ENCODE measurements around the gene PAQR9. TPM values are rescaled to one million over a fixed set of nuclear protein-coding genes. Genes with fewer than 3 reads are reported as not detected.

PAQR9 gene
- total and polyA plus RNA-seq, 2 donors (not counting 3 experiments of a cell fraction or from before 2014, with no cell fraction given) = not detected

GRCh38 chr3:142934887-142935269, 28.6 kb downstream of the PAQR9 start:
- no peak overlapping the region for H3K27ac ChIP-seq (ENCODE audit: insufficient read depth, low read depth, low read length)
- DNase-seq (ENCODE audit: low read depth, low spot score) = no peak
- no peak for FAIRE-seq
- CTCF ChIA-PET = no interaction called here
- no peaks in the 10 kb centered on the region for H3K9me3 ChIP-seq (replicated peaks; ENCODE audit: control insufficient read depth, insufficient read depth, low read length)
- TF ChIP-seq POLR2AphosphoS5 (IDR thresholded peaks at IDR 0.05; ENCODE audit: insufficient read depth, low read depth, low read length) = no peak
- H3K4me2 ChIP-seq (ENCODE audit: insufficient read depth, low read length) = no peak overlapping the region
- H3K4me1 ChIP-seq (ENCODE audit: control insufficient read depth, extremely low read depth, insufficient read depth, low read length) = no peaks in the 10 kb centered on the region
- POLR2A ChIA-PET = no interaction called here
- H3K9me1 ChIP-seq (replicated peaks; ENCODE audit: control insufficient read depth, extremely low read depth, insufficient read depth, low read length) = no peaks in the 10 kb centered on the region
- no TSS peak for BruUV-seq (replicated peaks)
- H3K27me3 ChIP-seq (ENCODE audit: control insufficient read depth in 2 of 2, insufficient read depth in 2 of 2, low read length in 2 of 2) = peaks cover 1 to 3% of the 10 kb centered on the region in 2 experiments
- H3K4me3 ChIP-seq (replicated peaks in 1 of 3; ENCODE audit: insufficient read depth in 1 of 3, low read depth in 1 of 3, low read length in 3 of 3) = no peak overlapping the region
- dilution Hi-C loops (cut with MboI; ENCODE audit: extremely low pct_ligation_motif_present, low sequenced_read_pairs) (no loop called here), intact Hi-C loops (cut with micrococcal nuclease) (no loop called here)
- no peaks in the 10 kb centered on the region for H3K79me2 ChIP-seq (ENCODE audit: control insufficient read depth, insufficient read depth, low read length)
- H4K20me1 ChIP-seq (replicated peaks; ENCODE audit: control insufficient read depth, extremely low read depth, insufficient read depth, low read length) = no peaks in the 10 kb centered on the region
- H2AFZ ChIP-seq (ENCODE audit: low read depth, low read length) = no peak overlapping the region
- H3K36me3 ChIP-seq (ENCODE audit: control insufficient read depth in 2 of 2, extremely low read depth in 1 of 2, insufficient read depth in 2 of 2, low read length in 2 of 2) = no peaks in the 10 kb centered on the region
- no peak overlapping the region for H3K9ac ChIP-seq (replicated peaks; ENCODE audit: extremely low read depth, insufficient read depth, low read length)

DNA sequence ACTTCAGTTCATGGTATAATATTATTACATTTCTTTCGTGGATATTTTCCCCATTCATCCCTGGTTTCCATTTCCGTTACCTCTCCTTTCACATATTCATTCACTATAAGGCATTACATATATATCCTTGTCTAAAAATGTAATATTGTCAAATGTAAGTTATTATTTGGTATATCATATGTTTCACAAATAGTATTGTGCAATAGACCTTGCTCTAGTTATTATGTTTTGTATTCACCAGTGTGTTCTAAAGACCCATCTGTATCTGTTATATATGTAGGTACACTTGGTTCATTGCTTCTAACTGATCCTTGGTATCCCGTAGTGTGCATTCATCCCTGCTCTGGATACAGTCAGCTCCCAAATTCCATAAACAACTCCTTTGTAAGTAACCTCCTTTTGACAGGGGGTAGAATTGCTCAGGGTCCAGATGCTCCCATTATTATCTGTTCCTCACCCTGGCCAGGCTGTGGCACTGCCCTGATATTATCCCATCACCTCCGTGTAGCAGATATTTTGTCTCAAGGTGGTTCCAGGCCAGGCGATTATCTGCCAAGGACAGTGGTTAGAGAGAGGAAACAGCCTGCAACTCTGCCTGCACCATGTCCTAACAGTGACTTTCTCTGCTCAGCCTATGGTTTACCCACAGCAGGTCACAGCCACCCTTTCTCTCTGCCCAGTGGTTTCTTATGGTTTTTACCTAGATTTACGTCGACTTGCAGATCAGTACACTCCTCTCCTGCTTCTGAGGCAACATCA, 29.2 kb downstream of the PAQR9 start:
- ChIA-PET POLR2A (no interaction called here), CTCF (interaction anchor here (0.8 kb wide), 1 partner anchor 19 kb away, joined by 3 read pairs; no protein-coding TSS in a partner anchor)
- Histone ChIP-seq H3K9me1 (replicated peaks; ENCODE audit: control insufficient read depth, extremely low read depth, insufficient read depth, low read length) (no peaks in the 10 kb centered on the region), H3K79me2 (ENCODE audit: control insufficient read depth, insufficient read depth, low read length) (no peaks in the 10 kb centered on the region), H3K27me3 (ENCODE audit: control insufficient read depth in 2 of 2, insufficient read depth in 2 of 2, low read length in 2 of 2) (peaks cover 1 to 3% of the 10 kb centered on the region in 2 experiments), H3K4me2 (ENCODE audit: insufficient read depth, low read length) (no peak overlapping the region), H3K9me3 (replicated peaks; ENCODE audit: control insufficient read depth, insufficient read depth, low read length) (no peaks in the 10 kb centered on the region), H3K27ac (ENCODE audit: insufficient read depth, low read depth, low read length) (no peak overlapping the region), H3K4me3 (replicated peaks in 1 of 3; ENCODE audit: insufficient read depth in 1 of 3, low read depth in 1 of 3, low read length in 3 of 3) (no peak overlapping the region), H3K9ac (replicated peaks; ENCODE audit: extremely low read depth, insufficient read depth, low read length) (no peak overlapping the region), H4K20me1 (replicated peaks; ENCODE audit: control insufficient read depth, extremely low read depth, insufficient read depth, low read length) (no peaks in the 10 kb centered on the region), H2AFZ (ENCODE audit: low read depth, low read length) (no peak overlapping the region), H3K36me3 (ENCODE audit: control insufficient read depth in 2 of 2, extremely low read depth in 1 of 2, insufficient read depth in 2 of 2, low read length in 2 of 2) (no peaks in the 10 kb centered on the region), H3K4me1 (ENCODE audit: control insufficient read depth, extremely low read depth, insufficient read depth, low read length) (no peaks in the 10 kb centered on the region)
- FAIRE-seq = no peak
- intact Hi-C loops (cut with micrococcal nuclease) (no loop called here), dilution Hi-C loops (cut with MboI; ENCODE audit: extremely low pct_ligation_motif_present, low sequenced_read_pairs) (no loop called here)
- no peak for DNase-seq (ENCODE audit: low read depth, low spot score)
- BruUV-seq (replicated peaks) = no TSS peak
- no peak for TF ChIP-seq MYC (IDR thresholded peaks at IDR 0.05; ENCODE audit: low read depth, low read length)
- TF ChIP-seq, protein P1, sequence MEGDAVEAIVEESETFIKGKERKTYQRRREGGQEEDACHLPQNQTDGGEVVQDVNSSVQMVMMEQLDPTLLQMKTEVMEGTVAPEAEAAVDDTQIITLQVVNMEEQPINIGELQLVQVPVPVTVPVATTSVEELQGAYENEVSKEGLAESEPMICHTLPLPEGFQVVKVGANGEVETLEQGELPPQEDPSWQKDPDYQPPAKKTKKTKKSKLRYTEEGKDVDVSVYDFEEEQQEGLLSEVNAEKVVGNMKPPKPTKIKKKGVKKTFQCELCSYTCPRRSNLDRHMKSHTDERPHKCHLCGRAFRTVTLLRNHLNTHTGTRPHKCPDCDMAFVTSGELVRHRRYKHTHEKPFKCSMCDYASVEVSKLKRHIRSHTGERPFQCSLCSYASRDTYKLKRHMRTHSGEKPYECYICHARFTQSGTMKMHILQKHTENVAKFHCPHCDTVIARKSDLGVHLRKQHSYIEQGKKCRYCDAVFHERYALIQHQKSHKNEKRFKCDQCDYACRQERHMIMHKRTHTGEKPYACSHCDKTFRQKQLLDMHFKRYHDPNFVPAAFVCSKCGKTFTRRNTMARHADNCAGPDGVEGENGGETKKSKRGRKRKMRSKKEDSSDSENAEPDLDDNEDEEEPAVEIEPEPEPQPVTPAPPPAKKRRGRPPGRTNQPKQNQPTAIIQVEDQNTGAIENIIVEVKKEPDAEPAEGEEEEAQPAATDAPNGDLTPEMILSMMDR (IDR thresholded peaks at IDR 0.05; ENCODE audit: extremely low read depth in 1 of 2, insufficient read depth in 1 of 2, low read depth in 1 of 2, low read length in 2 of 2) = no peak
- TF ChIP-seq JUN (IDR thresholded peaks at IDR 0.05; ENCODE audit: borderline replicate concordance, insufficient read depth, insufficient read length, low read depth) = no peak
- TF ChIP-seq POLR2AphosphoS5 (IDR thresholded peaks at IDR 0.05; ENCODE audit: insufficient read depth, low read depth, low read length) = no peak
- no peak for TF ChIP-seq GATA2 (IDR thresholded peaks at IDR 0.05; ENCODE audit: insufficient read depth, insufficient read length, low read depth, low read length)
- TF ChIP-seq EZH2 (IDR thresholded peaks at IDR 0.05; ENCODE audit: borderline replicate concordance, low read depth, low read length, severe bottlenecking) = no peak
- TF ChIP-seq, protein P2, sequence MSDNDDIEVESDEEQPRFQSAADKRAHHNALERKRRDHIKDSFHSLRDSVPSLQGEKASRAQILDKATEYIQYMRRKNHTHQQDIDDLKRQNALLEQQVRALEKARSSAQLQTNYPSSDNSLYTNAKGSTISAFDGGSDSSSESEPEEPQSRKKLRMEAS (IDR thresholded peaks at IDR 0.05; ENCODE audit: insufficient read depth, insufficient read length) = no peak
- TF ChIP-seq POLR2A (IDR thresholded peaks at IDR 0.05; ENCODE audit: low read depth, low read length) = no peak
- no peak for TF ChIP-seq FOS (IDR thresholded peaks at IDR 0.05; ENCODE audit: borderline replicate concordance, insufficient read depth, low read length)

All from endothelial cell of umbilical vein (primary cell).